Stomach (tissue), 9 donors: ENCODE data around the gene CCNL1. TPM values are rescaled to one million over a fixed set of nuclear protein-coding genes. Genes with fewer than 3 reads are reported as not detected.

Experiments used
- DNase-seq, 2 donors: peaks; one replicate each; pipeline versions ENCODE4 v3.0.0 to v3.0.0-alpha.2; 2013 to 2019
- H3K27ac ChIP-seq, 5 donors: fragments of 200-600 bp in 4 of 5; sonication (generic) in 4 of 5; one replicate each; pipeline ENCODE4 v1.5.1; 2013 to 2019; ENCODE audit warnings: mild to moderate bottlenecking in 1 of 5, moderate library complexity in 1 of 5
- H3K27me3 ChIP-seq, 3 donors: fragments of 200-600 bp; sonication (generic); one replicate each; pipeline ENCODE4 v1.5.1; 2017 to 2019; ENCODE audit warnings: mixed run types in 1 of 3
- H3K36me3 ChIP-seq, 4 donors: fragments of 200-600 bp; sonication (generic); 1 replicate in 3 of 4; 2 replicates in 1 of 4; pipeline ENCODE4 v1.5.1; 2016 to 2019
- H3K4me1 ChIP-seq, 4 donors: fragments of 200-600 bp; sonication (generic); one replicate each; pipeline ENCODE4 v1.5.1; 2016 to 2019
- H3K4me3 ChIP-seq, 4 donors: fragments of 200-600 bp; sonication (generic) in 3 of 4; one replicate each; pipeline ENCODE4 v1.5.1; 2016 to 2019; ENCODE audit warnings: mild to moderate bottlenecking in 1 of 4
- H3K9me3 ChIP-seq, 4 donors: fragments of 200-600 bp; sonication (generic); one replicate each; pipeline ENCODE4 v1.5.1; 2016 to 2019
- EP300 ChIP-seq: sonication (generic); formaldehyde crosslinking; IDR thresholded peaks from one replicate; pipeline ENCODE4 v1.6.1; 2017; ENCODE audit warnings: antibody characterized with exemption
- POLR2A ChIP-seq, 4 donors: fragments of 450-650 bp; IDR thresholded peaks; one replicate each; pipeline ENCODE4 v1.6.1; 2016; ENCODE audit warnings: antibody characterized with exemption in 4 of 4, control low read depth in 2 of 4, mild to moderate bottlenecking in 1 of 4, moderate library complexity in 1 of 4
- POLR2AphosphoS5 ChIP-seq, 3 donors: sonication (generic); formaldehyde crosslinking; IDR thresholded peaks; one replicate each; pipeline ENCODE4 v1.6.1; 2016; ENCODE audit warnings: antibody characterized with exemption in 3 of 3
- WGBS, 5 donors: extraction: QIAGEN DNeasy Blood & Tissue Kit in 3 of 5; methylation state at CpG; one replicate each; pipeline versions ENCODE4 v1.1.5 to v1.1.7; 2013 to 2018; 5-methylcytosine and 5-hydroxymethylcytosine counted together
- intact Hi-C: fragments of 100-400 bp; cut with DNase I; formaldehyde crosslinking; loops from one replicate; pipeline ENCODE4 v1.15.1; 2023; ENCODE audit warnings: low total_unique reads
- polyA plus RNA-seq, 3 donors: library from polyadenylated mRNA; stranded (reverse); fragments of 200-250 nt; gene quantifications; one replicate each; pipeline ENCODE4 v1.2.3, GENCODE V29; 2013
- total RNA-seq, 5 donors: library from RNA; depleted of rRNA; stranded (reverse); fragments of >200 nt; gene quantifications; one replicate each; pipeline versions ENCODE4 v1.1.0 to v1.2.3, GENCODE V29; 2014 to 2016
- TF ChIP-seq, protein P1 (sequence below), 7 experiments: fragments of 450-650 bp in 4 of 7; fragments of 200-600 bp in 3 of 7; sonication (generic) in 3 of 7; IDR thresholded peaks; one replicate each; pipeline ENCODE4 v1.5.1; 2016 to 2019; ENCODE audit warnings: antibody characterized with exemption in 7 of 7, control low read depth in 2 of 7, mild to moderate bottlenecking in 1 of 7
- donor health status: healthy with polysubstance abuse.
- donor health status: Bipolar disorder and iron deficiency.
- donor health status: healthy.

The CCNL1 gene
- total and polyA plus RNA-seq, 8 donors: 14.0 to 484 (median 162) TPM

DNA sequence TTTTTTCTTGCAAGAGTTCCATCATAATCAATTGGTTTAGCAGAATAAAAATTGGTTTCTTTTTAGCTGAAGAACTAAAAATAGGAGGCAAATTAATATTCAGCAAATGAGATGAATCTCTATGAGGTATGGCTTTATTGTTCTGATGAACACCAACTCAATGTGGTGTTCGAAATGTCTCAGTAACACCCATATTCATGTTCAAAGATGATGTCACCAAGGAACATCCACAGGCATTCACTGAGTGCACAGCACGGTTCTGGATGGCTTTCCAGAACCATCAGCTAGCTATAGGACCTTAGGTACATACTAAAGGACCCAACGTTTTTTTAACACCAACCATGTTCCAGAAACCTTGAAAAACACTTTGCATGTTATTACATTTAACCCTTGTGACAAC lies 42.7 kb downstream of the CCNL1 start:
- no peak overlapping the region for H3K27ac ChIP-seq
- no peak overlapping the region for H3K4me3 ChIP-seq
- intact Hi-C loops: no loop called here
- no peaks in the 10 kb centered on the region for H3K9me3 ChIP-seq
- H3K36me3 ChIP-seq: no peaks in the 10 kb centered on the region
- H3K27me3 ChIP-seq: no peaks in the 10 kb centered on the region
- 70 to 74% (median 72%) methylated on average over 3 of the region's 3 CpGs for WGBS, 5 donors
- TF ChIP-seq POLR2AphosphoS5 (IDR thresholded peaks at IDR 0.05) (no peak), EP300 (no peak), POLR2A (IDR thresholded peaks at IDR 0.05) (no peak)
- TF ChIP-seq, protein P1, sequence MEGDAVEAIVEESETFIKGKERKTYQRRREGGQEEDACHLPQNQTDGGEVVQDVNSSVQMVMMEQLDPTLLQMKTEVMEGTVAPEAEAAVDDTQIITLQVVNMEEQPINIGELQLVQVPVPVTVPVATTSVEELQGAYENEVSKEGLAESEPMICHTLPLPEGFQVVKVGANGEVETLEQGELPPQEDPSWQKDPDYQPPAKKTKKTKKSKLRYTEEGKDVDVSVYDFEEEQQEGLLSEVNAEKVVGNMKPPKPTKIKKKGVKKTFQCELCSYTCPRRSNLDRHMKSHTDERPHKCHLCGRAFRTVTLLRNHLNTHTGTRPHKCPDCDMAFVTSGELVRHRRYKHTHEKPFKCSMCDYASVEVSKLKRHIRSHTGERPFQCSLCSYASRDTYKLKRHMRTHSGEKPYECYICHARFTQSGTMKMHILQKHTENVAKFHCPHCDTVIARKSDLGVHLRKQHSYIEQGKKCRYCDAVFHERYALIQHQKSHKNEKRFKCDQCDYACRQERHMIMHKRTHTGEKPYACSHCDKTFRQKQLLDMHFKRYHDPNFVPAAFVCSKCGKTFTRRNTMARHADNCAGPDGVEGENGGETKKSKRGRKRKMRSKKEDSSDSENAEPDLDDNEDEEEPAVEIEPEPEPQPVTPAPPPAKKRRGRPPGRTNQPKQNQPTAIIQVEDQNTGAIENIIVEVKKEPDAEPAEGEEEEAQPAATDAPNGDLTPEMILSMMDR (IDR thresholded peaks at IDR 0.05): no peak
- DNase-seq: no peak
- peaks cover 16 to 37% (median 25%) of the 10 kb centered on the region in 4 donors for H3K4me1 ChIP-seq

GRCh38 chr3:157116017-157116416 lies 43.9 kb downstream of the CCNL1 start:
- TF ChIP-seq EP300 (no peak), POLR2AphosphoS5 (IDR thresholded peaks at IDR 0.05) (no peak), POLR2A (IDR thresholded peaks at IDR 0.05) (no peak)
- TF ChIP-seq, protein P1 (IDR thresholded peaks at IDR 0.05): no peak
- Histone ChIP-seq H3K9me3 (no peaks in the 10 kb centered on the region), H3K4me1 (peaks cover 12 to 28% (median 21%) of the 10 kb centered on the region in 4 donors), H3K4me3 (no peak overlapping the region), H3K36me3 (no peaks in the 10 kb centered on the region), H3K27me3 (no peaks in the 10 kb centered on the region), H3K27ac (peak overlapping the region in 1 of 5 donors; percentile 54)
- intact Hi-C loops: no loop called here
- DNase-seq: no peak
- 84 to 96% (median 88%) methylated on average over 4 of the region's 4 CpGs for WGBS, 5 donors

DNA sequence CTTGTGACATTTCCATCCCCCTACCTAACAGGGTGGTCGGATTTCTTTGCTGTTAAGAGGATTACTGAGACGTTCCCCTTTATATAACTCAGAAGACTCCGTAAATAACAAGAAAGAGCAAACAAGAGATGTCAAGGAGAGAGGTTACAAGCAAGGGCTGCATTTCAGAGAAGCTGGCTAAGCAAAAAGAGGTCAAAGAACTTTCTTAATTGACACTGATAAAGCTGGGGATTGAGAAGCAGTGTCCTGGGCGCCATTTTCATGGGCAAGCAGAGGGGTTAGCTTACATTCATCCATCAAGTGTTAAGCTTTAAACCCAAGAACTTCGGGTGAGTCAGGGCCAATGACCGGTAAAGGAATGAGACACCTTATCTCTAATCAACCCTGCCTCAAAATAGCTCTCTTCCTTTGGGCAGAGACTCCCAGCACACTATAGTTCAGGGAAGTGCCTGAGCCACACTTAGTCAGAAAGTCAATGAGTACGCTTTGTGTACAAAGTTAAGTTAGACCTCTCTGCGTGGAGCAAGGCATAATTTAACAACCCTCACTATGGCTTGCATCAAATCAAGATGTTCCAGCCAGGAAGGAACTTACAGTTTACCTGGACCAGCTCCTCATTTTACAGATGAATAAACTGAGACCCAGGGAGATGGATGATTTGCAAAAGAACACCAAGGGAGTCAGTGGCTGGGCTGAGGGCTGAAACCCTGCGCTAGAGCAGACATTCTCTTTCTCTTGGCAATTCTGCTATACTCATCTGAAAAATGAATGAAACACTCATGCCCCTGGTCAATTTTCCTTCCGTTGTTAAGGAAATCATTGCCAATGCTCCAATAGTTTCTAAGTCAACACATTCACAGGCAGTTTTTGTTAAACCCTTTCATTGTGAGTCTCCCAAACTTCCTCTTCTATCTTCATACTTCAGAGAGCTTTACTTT lies 44.6 kb downstream of the CCNL1 start:
- peak overlapping the region in 3 of 5 donors; percentile 30 to 54 (median 38) for H3K27ac ChIP-seq
- H3K9me3 ChIP-seq: no peaks in the 10 kb centered on the region
- H3K27me3 ChIP-seq: no peaks in the 10 kb centered on the region
- no peaks in the 10 kb centered on the region for H3K36me3 ChIP-seq
- H3K4me3 ChIP-seq: no peak overlapping the region
- WGBS, 5 donors: 49 to 60% (median 51%) methylated on average over 10 of the region's 10 CpGs
- DNase-seq: no peak
- TF ChIP-seq POLR2AphosphoS5 (IDR thresholded peaks at IDR 0.05) (peak in 1 of 3 donors; percentile 67), EP300 (no peak)
- intact Hi-C loops: no loop called here
- peaks cover 5 to 29% (median 23%) of the 10 kb centered on the region in 4 donors for H3K4me1 ChIP-seq

- Histone ChIP-seq H3K27me3 (no peaks in the 10 kb centered on the region), H3K4me3 (no peak overlapping the region), H3K36me3 (no peaks in the 10 kb centered on the region), H3K27ac (peak overlapping the region in 1 of 5 donors; percentile 6), H3K4me1 (peaks cover 0 to 23% (median 12%) of the 10 kb centered on the region in 4 donors), H3K9me3 (no peaks in the 10 kb centered on the region)
- no peak for DNase-seq
- intact Hi-C loops: no loop called here
- 88 to 97% (median 94%) methylated on average over 3 of the region's 3 CpGs for WGBS, 5 donors
- no peak for TF ChIP-seq POLR2AphosphoS5 (IDR thresholded peaks at IDR 0.05)
- TF ChIP-seq, protein P1 (IDR thresholded peaks at IDR 0.05): no peak
- TF ChIP-seq POLR2A (IDR thresholded peaks at IDR 0.05): no peak
- TF ChIP-seq EP300: no peak
Measured at GRCh38 chr3:157113832-157114505, 46.0 kb downstream of the CCNL1 start.
